KOPT-K1 (cell line): ENCODE measurements around the gene ARHGAP6.

Experiments
- H3K27ac ChIP-seq: fragments of 200-600 bp; sonication (generic); 2 replicates; pipeline ENCODE4 v1.5.1; 2016; ENCODE audit warnings: antibody characterized with exemption, mild to moderate bottlenecking, low read depth, low read length; ENCODE audit not compliant: poor library complexity, severe bottlenecking
- H3K36me3 ChIP-seq: fragments of 200-600 bp; sonication (generic); 2 replicates; pipeline ENCODE4 v1.5.1; 2017; ENCODE audit warnings: antibody characterized with exemption, mild to moderate bottlenecking, low read length, moderate library complexity; ENCODE audit not compliant: insufficient read depth
- H3K9me3 ChIP-seq: fragments of 200-600 bp; sonication (generic); 2 replicates; pipeline ENCODE4 v1.5.1; 2017; ENCODE audit warnings: antibody characterized with exemption, low read length, mild to moderate bottlenecking; ENCODE audit not compliant: insufficient read depth, poor library complexity, severe bottlenecking

Gene ARHGAP6

DNA sequence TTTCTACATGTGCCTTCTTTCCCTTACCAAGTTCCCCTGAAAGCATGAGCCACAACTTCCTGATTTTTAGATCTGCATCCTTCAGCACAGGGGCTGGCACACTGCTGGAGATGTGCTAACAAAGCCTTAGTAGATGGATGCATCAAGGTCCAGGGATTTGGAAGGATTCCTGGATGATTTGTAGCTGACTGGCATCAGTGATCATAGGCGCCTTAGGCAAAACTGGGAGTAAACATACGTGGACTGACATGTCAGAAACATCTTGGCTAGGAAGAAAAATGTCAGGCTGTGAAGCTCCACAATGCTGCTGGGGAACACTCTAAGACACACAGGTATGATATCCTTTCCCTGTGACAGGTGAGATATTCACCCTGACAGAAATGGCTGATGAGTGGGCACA is 216.1 kb downstream of the ARHGAP6 start:
- Histone ChIP-seq H3K9me3 (no peaks in the 10 kb centered on the region), H3K27ac (no peak overlapping the region), H3K36me3 (no peaks in the 10 kb centered on the region)

DNA sequence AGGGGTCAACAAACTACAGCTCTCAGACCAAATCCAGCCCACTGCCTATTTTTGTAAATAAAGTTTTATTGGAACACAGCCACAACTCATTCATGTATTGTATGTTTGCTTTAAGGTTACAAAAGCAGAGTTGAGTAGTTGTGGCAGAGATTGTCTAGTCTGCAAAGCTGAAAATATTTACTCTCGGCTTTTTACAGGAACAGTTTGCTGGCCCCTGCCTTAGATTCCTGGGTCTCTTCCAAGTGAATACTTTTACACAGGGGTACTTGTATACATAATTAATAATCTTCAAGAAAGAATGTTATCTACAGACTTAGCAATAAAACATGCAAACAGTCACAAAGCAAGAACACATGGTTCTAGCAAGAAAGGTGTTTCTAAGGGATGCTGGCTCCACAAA is 218.3 kb downstream of the ARHGAP6 start:
- Histone ChIP-seq H3K36me3 (no peaks in the 10 kb centered on the region), H3K27ac (no peak overlapping the region), H3K9me3 (no peaks in the 10 kb centered on the region)

GRCh38 chrX:11446949-11447348 is 218.8 kb downstream of the ARHGAP6 start:
- Histone ChIP-seq H3K36me3 (no peaks in the 10 kb centered on the region), H3K9me3 (no peaks in the 10 kb centered on the region), H3K27ac (no peak overlapping the region)

DNA sequence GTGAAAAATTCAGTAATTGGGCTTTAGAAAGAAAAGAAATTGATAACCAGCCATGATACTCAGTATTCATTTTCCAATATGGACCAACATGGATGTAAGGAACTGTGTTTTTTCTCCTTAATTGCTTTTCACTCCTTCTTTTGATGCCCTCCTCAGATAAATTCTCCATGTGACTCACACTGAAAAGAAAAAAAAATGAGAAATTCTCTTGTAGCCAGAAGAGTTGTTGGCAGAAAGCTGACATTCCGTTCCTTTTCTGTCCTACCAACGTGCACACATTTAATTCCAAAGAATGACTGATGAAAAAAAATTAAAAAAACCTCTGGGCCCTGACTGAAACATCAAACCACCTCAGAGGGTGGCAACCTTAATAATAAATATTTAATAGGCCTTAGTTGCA is 219.4 kb downstream of the ARHGAP6 start:
- H3K9me3 ChIP-seq, result no peaks in the 10 kb centered on the region
- H3K27ac ChIP-seq, result no peak overlapping the region
- no peaks in the 10 kb centered on the region for H3K36me3 ChIP-seq

DNA sequence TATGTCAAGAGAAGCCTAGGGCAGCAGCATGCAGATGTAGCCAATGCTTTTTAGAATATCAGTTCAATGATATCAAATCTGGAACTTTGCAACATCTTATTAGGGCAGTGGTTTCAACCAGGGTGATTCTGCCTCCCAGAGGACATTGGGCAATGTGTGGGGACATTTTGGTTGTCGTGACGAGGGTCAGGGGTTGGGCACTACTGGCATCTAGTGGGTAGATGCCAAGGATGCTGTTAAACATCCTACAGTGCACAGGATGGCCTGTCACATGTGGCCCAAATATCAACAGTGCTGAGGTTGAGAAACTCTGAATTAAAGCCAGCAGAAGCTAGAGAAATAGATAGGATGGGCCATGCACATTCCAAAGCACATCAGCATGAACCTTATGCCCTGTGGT is 220.2 kb downstream of the ARHGAP6 start:
- Histone ChIP-seq H3K27ac (no peak overlapping the region), H3K36me3 (no peaks in the 10 kb centered on the region)

GRCh38 chrX:11444052-11444451 is 221.7 kb downstream of the ARHGAP6 start:
- H3K27ac ChIP-seq, result no peak overlapping the region
- no peaks in the 10 kb centered on the region for H3K36me3 ChIP-seq
- no peaks in the 10 kb centered on the region for H3K9me3 ChIP-seq

More for the DNA sequence above, 220.2 kb downstream of the ARHGAP6 start:
- H3K9me3 ChIP-seq, result no peaks in the 10 kb centered on the region

DNA sequence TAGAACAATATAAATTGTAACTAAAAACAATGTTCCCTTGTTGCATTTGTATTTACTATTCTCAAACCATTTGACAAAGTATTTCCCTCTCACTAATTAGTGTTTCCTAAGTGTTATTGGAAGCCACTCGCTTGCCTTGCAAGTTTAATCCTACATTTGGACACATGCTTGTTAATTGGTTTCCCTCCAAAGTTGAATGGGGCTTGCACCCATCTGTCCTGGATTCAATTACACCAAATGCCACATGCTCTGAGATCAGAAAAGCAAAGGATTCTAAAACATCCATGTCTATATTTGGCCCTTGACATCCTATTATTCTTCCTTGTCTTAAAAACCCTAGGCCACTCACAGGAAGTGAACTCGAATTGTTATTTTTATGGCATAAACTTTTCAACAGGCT is 225.9 kb downstream of the ARHGAP6 start:
- no peaks in the 10 kb centered on the region for H3K36me3 ChIP-seq
- H3K9me3 ChIP-seq, result no peaks in the 10 kb centered on the region
- H3K27ac ChIP-seq, result no peak overlapping the region

DNA sequence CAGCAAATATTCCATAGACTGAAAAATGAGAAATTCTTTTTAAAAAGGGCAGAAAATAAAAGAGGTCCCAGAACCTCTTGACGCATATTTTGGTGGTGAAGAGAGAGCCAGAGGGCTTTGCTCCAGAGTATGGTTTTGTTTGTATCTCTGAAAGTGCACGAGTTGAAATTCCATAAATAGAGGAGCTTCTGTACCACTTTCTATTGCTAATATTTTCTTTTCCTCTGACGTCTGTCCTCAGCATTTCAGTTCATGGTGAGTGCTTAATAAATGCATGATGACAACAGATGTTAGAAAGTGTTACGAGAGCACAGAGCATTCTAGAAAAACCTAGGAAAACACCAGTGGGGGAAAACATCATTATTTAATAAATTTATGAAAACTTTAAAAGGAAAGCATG is 227.0 kb downstream of the ARHGAP6 start:
- H3K9me3 ChIP-seq, result no peaks in the 10 kb centered on the region
- no peak overlapping the region for H3K27ac ChIP-seq
- no peaks in the 10 kb centered on the region for H3K36me3 ChIP-seq

DNA sequence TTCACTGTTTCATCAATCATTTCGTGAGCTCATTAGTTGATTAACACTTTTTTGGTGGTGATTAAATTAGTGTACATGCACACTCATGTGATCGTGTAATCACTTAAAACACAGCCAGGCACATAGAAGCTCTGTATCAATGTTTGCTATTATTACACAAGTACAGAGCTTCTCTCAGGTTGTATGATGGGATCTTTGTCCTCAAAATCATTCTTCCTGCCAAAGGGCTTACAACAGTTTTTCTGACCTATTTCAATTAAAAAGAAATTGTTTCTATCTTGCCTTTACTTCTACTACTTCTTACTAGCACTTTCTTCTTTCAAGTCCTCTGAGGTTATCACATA is 227.4 kb downstream of the ARHGAP6 start:
- Histone ChIP-seq H3K9me3 (no peaks in the 10 kb centered on the region), H3K36me3 (no peaks in the 10 kb centered on the region), H3K27ac (no peak overlapping the region)

- Histone ChIP-seq H3K9me3 (no peaks in the 10 kb centered on the region), H3K27ac (no peak overlapping the region), H3K36me3 (no peaks in the 10 kb centered on the region)
Measured at GRCh38 chrX:11437642-11438379, 227.9 kb downstream of the ARHGAP6 start.

GRCh38 chrX:11435568-11435967 is 230.2 kb downstream of the ARHGAP6 start:
- Histone ChIP-seq H3K36me3 (no peaks in the 10 kb centered on the region), H3K9me3 (no peaks in the 10 kb centered on the region), H3K27ac (no peak overlapping the region)

- Histone ChIP-seq H3K36me3 (no peaks in the 10 kb centered on the region), H3K9me3 (no peaks in the 10 kb centered on the region), H3K27ac (no peak overlapping the region)
Measured at GRCh38 chrX:11434607-11435006, 231.1 kb downstream of the ARHGAP6 start.

DNA sequence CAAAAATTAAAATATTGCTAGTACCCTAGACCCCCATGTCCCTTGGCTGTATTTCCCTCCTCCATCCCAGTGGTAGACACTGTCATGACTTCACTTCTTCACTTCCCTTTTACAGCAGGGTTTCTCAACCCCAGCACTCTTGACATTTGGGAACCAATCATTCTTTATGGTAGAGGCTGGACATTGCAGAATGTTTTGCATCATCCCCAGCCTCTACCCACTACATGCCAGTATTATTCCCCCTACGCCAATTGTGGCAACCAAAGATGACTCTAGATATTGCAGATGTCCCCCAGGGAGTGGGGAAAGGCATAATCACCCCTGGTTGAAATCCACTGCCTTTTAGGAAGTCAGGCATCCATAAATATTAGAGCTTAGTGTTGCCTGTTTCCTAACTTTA is 233.9 kb downstream of the ARHGAP6 start:
- no peaks in the 10 kb centered on the region for H3K9me3 ChIP-seq
- no peak overlapping the region for H3K27ac ChIP-seq
- no peaks in the 10 kb centered on the region for H3K36me3 ChIP-seq

GRCh38 chrX:11430271-11430670 is 235.4 kb downstream of the ARHGAP6 start:
- Histone ChIP-seq H3K27ac (no peak overlapping the region), H3K36me3 (no peaks in the 10 kb centered on the region), H3K9me3 (no peaks in the 10 kb centered on the region)

DNA sequence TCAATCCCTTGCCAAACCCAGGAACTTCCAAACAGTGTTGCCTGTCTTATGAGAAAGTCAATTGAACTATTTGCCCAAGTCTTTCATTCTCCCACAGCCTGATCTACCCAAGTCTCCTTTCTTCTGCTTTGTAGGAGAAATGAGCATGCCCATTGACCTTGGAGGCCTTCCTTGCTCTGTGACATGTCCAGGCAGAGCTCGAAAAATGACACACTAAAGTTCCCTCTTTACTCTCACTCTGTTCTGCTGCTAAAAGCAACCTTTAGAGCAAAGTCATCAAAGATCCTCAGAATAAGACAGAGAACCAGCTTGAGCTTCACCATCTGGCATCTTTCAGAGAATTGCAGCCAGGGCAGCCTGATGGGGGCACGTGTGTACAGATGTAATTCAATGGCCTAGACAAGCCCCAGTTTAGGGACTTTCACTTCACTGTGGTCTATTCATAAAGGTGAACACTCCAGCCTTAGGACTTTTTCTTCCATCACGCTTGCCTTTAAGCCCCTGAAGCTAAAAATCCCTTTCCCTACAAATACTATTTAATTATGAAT is 236.1 kb downstream of the ARHGAP6 start:
- Histone ChIP-seq H3K36me3 (no peaks in the 10 kb centered on the region), H3K9me3 (no peaks in the 10 kb centered on the region), H3K27ac (no peak overlapping the region)

DNA sequence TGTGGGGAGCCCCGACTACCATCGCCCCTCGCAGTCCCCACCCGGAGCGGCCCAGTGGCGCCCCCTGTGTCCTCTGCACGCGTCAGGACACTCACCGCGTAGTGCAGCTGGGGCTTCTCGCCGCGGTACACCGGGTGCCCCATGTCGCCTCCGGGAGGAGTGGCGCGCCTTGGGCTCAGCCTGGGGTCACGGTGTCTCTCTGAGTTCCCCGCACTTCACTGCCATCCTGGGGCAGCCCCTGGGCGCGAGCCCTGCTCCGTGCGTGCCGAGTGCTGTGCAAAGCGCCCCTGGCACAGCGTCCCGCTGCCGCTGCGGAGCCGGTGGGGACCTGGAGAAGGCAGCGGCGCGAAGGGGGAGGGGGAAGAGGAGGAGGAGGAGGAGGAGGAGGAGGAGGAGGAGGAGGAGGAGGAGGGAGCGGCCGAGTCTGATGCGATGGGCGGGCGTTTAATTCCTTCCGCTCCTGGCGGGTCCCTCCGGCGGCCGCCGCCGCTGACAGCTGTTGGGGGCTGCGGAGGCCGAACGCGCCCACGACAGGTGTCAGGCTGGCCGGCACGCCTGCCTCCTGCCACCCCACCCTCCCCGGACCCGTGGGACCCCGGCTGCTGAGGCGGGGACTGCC is 238.2 kb downstream of the ARHGAP6 start:
- Histone ChIP-seq H3K36me3 (no peaks in the 10 kb centered on the region), H3K9me3 (no peaks in the 10 kb centered on the region), H3K27ac (no peak overlapping the region)
